OCI-LY7 (cell line): ENCODE results near the gene HACL1. TPM values are rescaled to one million over a fixed set of nuclear protein-coding genes. Genes with fewer than 3 reads are reported as not detected.

ENCODE experiments used
- BruUV-seq: library from RNA; stranded (reverse); fragments of 400-500 nt; replicated peaks from 2 replicates; lab custom pipeline; 2021; lab: Mats Ljungman, UMichigan
- CTCF ChIA-PET: fragments of 300-600 bp; sonication (Branson Sonifier 250); formaldehyde crosslinking; loops from one replicate; lab custom pipeline; 2022; ENCODE audit warnings: antibody characterized with exemption; ENCODE audit not compliant: unreplicated experiment; lab: Charles Lee
- POLR2A ChIA-PET: fragments of 300-600 bp; sonication (Branson Sonifier 250); formaldehyde crosslinking; loops from one replicate; lab custom pipeline; 2022; ENCODE audit warnings: antibody characterized with exemption; lab: Charles Lee
- DNase-seq: peaks from one replicate; pipeline ENCODE4 v3.0.0-alpha.2; 2015; ENCODE audit warnings: low spot score
- H2AFZ ChIP-seq: fragments of 200-600 bp; sonication (generic), shearing (Covaris generic); 2 replicates; pipeline ENCODE4 v1.6.1; 2014; ENCODE audit warnings: mild to moderate bottlenecking, antibody characterized with exemption, low read length, moderate library complexity
- H3K27ac ChIP-seq: fragments of 200-600 bp; sonication (generic); 2 replicates; pipeline ENCODE4 v1.5.1; 2014; ENCODE audit warnings: mixed run types, low read depth, mild to moderate bottlenecking, moderate library complexity, low read length, inconsistent platforms; ENCODE audit not compliant: poor library complexity, severe bottlenecking
- H3K36me3 ChIP-seq: fragments of 200-600 bp; sonication (generic); 2 replicates; pipeline ENCODE4 v1.6.1; 2014; ENCODE audit warnings: mild to moderate bottlenecking, antibody characterized with exemption, low read length, moderate library complexity, mixed read lengths; ENCODE audit not compliant: insufficient read depth
- H3K4me1 ChIP-seq: fragments of 200-600 bp; sonication (generic); 2 replicates; pipeline ENCODE4 v1.5.1; 2014; ENCODE audit warnings: mild to moderate bottlenecking, low read length; ENCODE audit not compliant: insufficient read depth, poor library complexity, severe bottlenecking
- H3K4me2 ChIP-seq: fragments of 200-600 bp; sonication (generic); 2 replicates; pipeline ENCODE4 v1.6.1; 2014; ENCODE audit warnings: mild to moderate bottlenecking, low read length
- H3K4me3 ChIP-seq: fragments of 200-600 bp; sonication (generic); 2 replicates; pipeline ENCODE4 v1.5.1; 2014; ENCODE audit warnings: mild to moderate bottlenecking, low read depth, low read length; ENCODE audit not compliant: poor library complexity, severe bottlenecking
- H3K79me2 ChIP-seq: fragments of 200-600 bp; sonication (generic); 2 replicates; pipeline ENCODE4 v1.6.1; 2016; ENCODE audit warnings: low read depth, mild to moderate bottlenecking, low read length, moderate library complexity, mixed read lengths; ENCODE audit not compliant: insufficient read depth
- H3K9me2 ChIP-seq: fragments of 200-600 bp; sonication (generic); 2 replicates; pipeline ENCODE4 v1.6.1; 2016; ENCODE audit warnings: mild to moderate bottlenecking, low read length, mixed read lengths; ENCODE audit not compliant: insufficient read depth
- H3K9me3 ChIP-seq: fragments of 200-600 bp; sonication (generic); 2 replicates; pipeline ENCODE4 v1.6.1; 2014; ENCODE audit warnings: mild to moderate bottlenecking, mixed run types, low read length, mixed read lengths
- H4K20me1 ChIP-seq: fragments of 200-600 bp; sonication (generic); 2 replicates; pipeline ENCODE4 v1.6.1; 2014; ENCODE audit warnings: mild to moderate bottlenecking, antibody characterized with exemption, low read length, moderate library complexity, mixed read lengths; ENCODE audit not compliant: insufficient read depth
- CTCF ChIP-seq: fragments of 200-600 bp; sonication (generic); conservative IDR thresholded peaks from 2 replicates; pipeline ENCODE4 v1.5.1; 2014; ENCODE audit warnings: mild to moderate bottlenecking, antibody characterized with exemption, low read length, moderate library complexity, mixed read lengths
- EZH2phosphoT487 ChIP-seq: fragments of 200-600 bp; sonication (generic); IDR thresholded peaks from 2 replicates; pipeline ENCODE4 v1.6.1; 2018; ENCODE audit warnings: low read depth, borderline replicate concordance, mild to moderate bottlenecking, mixed run types, antibody characterized with exemption, low read length, moderate library complexity, mixed read lengths
- intact Hi-C: fragments of 100-400 bp; cut with micrococcal nuclease; formaldehyde crosslinking; loops from one replicate; pipeline ENCODE4 v1.10.0; 2022; ENCODE audit not compliant: unreplicated experiment
- total RNA-seq, 2 experiments: library from RNA; depleted of rRNA in 1 of 2; stranded (reverse); fragments of >200 nt in 1 of 2; shearing (Covaris generic) in 1 of 2; gene quantifications; 2 replicates each; pipeline ENCODE4 v1.2.3, GENCODE V29; 2014 to 2022

Gene HACL1
- total RNA-seq, 2 experiments from 2014 or later: 22.0 to 25.5 TPM

GRCh38 chr3:15513810-15514662, 87.3 kb downstream of the HACL1 start:
- H2AFZ ChIP-seq: no peak overlapping the region
- ChIA-PET POLR2A (interaction anchor here (0.5 to 0.8 kb wide), 2 partner anchors 46 to 48 kb away, joined by 3 read pairs; no protein-coding TSS in a partner anchor), CTCF (no interaction called here)
- no peak overlapping the region for H3K4me2 ChIP-seq
- intact Hi-C loops: no loop called here
- no peaks in the 10 kb centered on the region for H3K9me2 ChIP-seq
- no peaks in the 10 kb centered on the region for H3K36me3 ChIP-seq
- H4K20me1 ChIP-seq: no peaks in the 10 kb centered on the region
- H3K4me1 ChIP-seq: peaks cover 9% of the 10 kb centered on the region
- no peak for DNase-seq
- no peaks in the 10 kb centered on the region for H3K79me2 ChIP-seq
- H3K4me3 ChIP-seq: no peak overlapping the region
- TF ChIP-seq EZH2phosphoT487: no peak
- no peak for TF ChIP-seq CTCF
- no peaks in the 10 kb centered on the region for H3K9me3 ChIP-seq
- H3K27ac ChIP-seq: no peak overlapping the region
- no TSS peak for BruUV-seq

GRCh38 chr3:15513116-15513515, 88.3 kb downstream of the HACL1 start:
- no peaks in the 10 kb centered on the region for H3K36me3 ChIP-seq
- H4K20me1 ChIP-seq: no peaks in the 10 kb centered on the region
- DNase-seq: no peak
- H3K9me2 ChIP-seq: no peaks in the 10 kb centered on the region
- no peak overlapping the region for H3K4me2 ChIP-seq
- BruUV-seq: no TSS peak
- H3K4me3 ChIP-seq: no peak overlapping the region
- no peaks in the 10 kb centered on the region for H3K9me3 ChIP-seq
- POLR2A ChIA-PET: no interaction called here
- peaks cover 9% of the 10 kb centered on the region for H3K4me1 ChIP-seq
- no peak overlapping the region for H2AFZ ChIP-seq
- H3K27ac ChIP-seq: no peak overlapping the region
- CTCF ChIA-PET: no interaction called here
- H3K79me2 ChIP-seq: no peaks in the 10 kb centered on the region
- intact Hi-C loops: no loop called here
- TF ChIP-seq CTCF: no peak

- Histone ChIP-seq H3K4me1 (peaks cover 5% of the 10 kb centered on the region), H3K36me3 (no peaks in the 10 kb centered on the region), H3K9me2 (no peaks in the 10 kb centered on the region), H3K4me3 (no peak overlapping the region), H3K79me2 (no peaks in the 10 kb centered on the region), H3K9me3 (no peaks in the 10 kb centered on the region), H2AFZ (no peak overlapping the region), H3K27ac (no peak overlapping the region), H3K4me2 (no peak overlapping the region), H4K20me1 (no peaks in the 10 kb centered on the region)
- POLR2A ChIA-PET: no interaction called here
- BruUV-seq: no TSS peak
- CTCF ChIA-PET: no interaction called here
- TF ChIP-seq CTCF (no peak), EZH2phosphoT487 (no peak)
- intact Hi-C loops: no loop called here
- DNase-seq: no peak
Measured at GRCh38 chr3:15512166-15512565, 89.2 kb downstream of the HACL1 start.
